Chondrocyte (in vitro differentiated cells): ENCODE results near the gene SORBS1. TPM values are rescaled to one million over a fixed set of nuclear protein-coding genes. Genes with fewer than 3 reads are reported as not detected.

Source experiments
- DNase-seq: peaks from one replicate; pipeline ENCODE4 v3.0.0; 2021; ENCODE audit warnings: mixed read lengths, low spot score
- H3K27ac Mint-ChIP-seq: one replicate; pipeline ENCODE4 v1.8.0; 2021; ENCODE audit warnings: mild to moderate bottlenecking, moderate library complexity, mixed read lengths; ENCODE audit not compliant: unreplicated experiment
- H3K27me3 Mint-ChIP-seq: 2 replicates; pipeline ENCODE4 v1.8.0; 2021; ENCODE audit warnings: low read depth, mixed read lengths
- H3K36me3 Mint-ChIP-seq: 2 replicates; pipeline ENCODE4 v1.8.0; 2021; ENCODE audit warnings: low read depth, mixed read lengths
- H3K4me1 Mint-ChIP-seq: 2 replicates; pipeline ENCODE4 v1.8.0; 2021; ENCODE audit warnings: low read depth, mild to moderate bottlenecking, mixed read lengths
- H3K4me3 Mint-ChIP-seq: one replicate; pipeline ENCODE4 v1.8.0; 2021; ENCODE audit warnings: mild to moderate bottlenecking, moderate library complexity, mixed read lengths; ENCODE audit not compliant: unreplicated experiment
- H3K9me3 Mint-ChIP-seq: 2 replicates; pipeline ENCODE4 v1.8.0; 2021; ENCODE audit warnings: low read depth, mixed read lengths
- CTCF ChIP-seq: fragments of 200-600 bp; sonication (generic); IDR thresholded peaks from 2 replicates; pipeline ENCODE4 v1.5.0; 2021; ENCODE audit warnings: antibody characterized with exemption, mild to moderate bottlenecking, moderate library complexity
- total RNA-seq: library from RNA; stranded (reverse); gene quantifications from 3 replicates; pipeline ENCODE4 v1.2.1, GENCODE V29; 2021

SORBS1 gene
- total RNA-seq, 1 donor from 2014 or later: 5.0 TPM

GRCh38 chr10:95451568-95452524, 109.3 kb downstream of the SORBS1 start:
- Mint-ChIP-seq H3K4me3 (no peak overlapping the region), H3K27ac (peak overlapping the region; percentile 83), H3K9me3 (no peaks in the 10 kb centered on the region), H3K27me3 (no peaks in the 10 kb centered on the region), H3K36me3 (no peaks in the 10 kb centered on the region), H3K4me1 (peaks cover 29% of the 10 kb centered on the region)
- TF ChIP-seq CTCF: no peak
- DNase-seq: no peak

GRCh38 chr10:95451150-95451549, 110.0 kb downstream of the SORBS1 start:
- Mint-ChIP-seq H3K4me3 (no peak overlapping the region), H3K27ac (peak overlapping the region; percentile 83), H3K27me3 (no peaks in the 10 kb centered on the region), H3K9me3 (no peaks in the 10 kb centered on the region), H3K4me1 (peaks cover 33% of the 10 kb centered on the region), H3K36me3 (no peaks in the 10 kb centered on the region)
- DNase-seq: no peak
- TF ChIP-seq CTCF: no peak

GRCh38 chr10:95450188-95450587, 111.0 kb downstream of the SORBS1 start:
- no peak for DNase-seq
- H3K27me3 Mint-ChIP-seq: no peaks in the 10 kb centered on the region
- no peaks in the 10 kb centered on the region for H3K9me3 Mint-ChIP-seq
- TF ChIP-seq CTCF: no peak
- H3K4me1 Mint-ChIP-seq: peaks cover 43% of the 10 kb centered on the region
- H3K27ac Mint-ChIP-seq: no peak overlapping the region
- no peaks in the 10 kb centered on the region for H3K36me3 Mint-ChIP-seq
- H3K4me3 Mint-ChIP-seq: no peak overlapping the region

- no peak overlapping the region for H3K4me3 Mint-ChIP-seq
- H3K36me3 Mint-ChIP-seq: no peaks in the 10 kb centered on the region
- no peak for TF ChIP-seq CTCF
- H3K27ac Mint-ChIP-seq: no peak overlapping the region
- H3K27me3 Mint-ChIP-seq: no peaks in the 10 kb centered on the region
- peaks cover 51% of the 10 kb centered on the region for H3K4me1 Mint-ChIP-seq
- no peak for DNase-seq
- H3K9me3 Mint-ChIP-seq: no peaks in the 10 kb centered on the region
These were observed 113.5 kb downstream of the SORBS1 start for GRCh38 chr10:95447685-95448084.

- Mint-ChIP-seq H3K27ac (peak overlapping the region; percentile 81), H3K4me1 (peaks cover 41% of the 10 kb centered on the region), H3K9me3 (no peaks in the 10 kb centered on the region), H3K36me3 (no peaks in the 10 kb centered on the region), H3K4me3 (no peak overlapping the region), H3K27me3 (no peaks in the 10 kb centered on the region)
- no peak for DNase-seq
- TF ChIP-seq CTCF: peak; percentile 89
These were observed 115.2 kb downstream of the SORBS1 start for GRCh38 chr10:95445837-95446486.
